ACHN (cell line): ENCODE results near the gene GPR3.

Experiments
- DNase-seq: peaks from one replicate; pipeline ENCODE4 v3.0.0-alpha.2; 2015
- in situ Hi-C: cut with HindIII; loops from 2 replicates; pipeline ENCODE4 v1.10.0; 2017; ENCODE audit warnings: low sequenced_read_pairs, low pct_ligation_motif_present, low pct_unique_long_range_greater_than_20kb

The GPR3 gene, protein sequence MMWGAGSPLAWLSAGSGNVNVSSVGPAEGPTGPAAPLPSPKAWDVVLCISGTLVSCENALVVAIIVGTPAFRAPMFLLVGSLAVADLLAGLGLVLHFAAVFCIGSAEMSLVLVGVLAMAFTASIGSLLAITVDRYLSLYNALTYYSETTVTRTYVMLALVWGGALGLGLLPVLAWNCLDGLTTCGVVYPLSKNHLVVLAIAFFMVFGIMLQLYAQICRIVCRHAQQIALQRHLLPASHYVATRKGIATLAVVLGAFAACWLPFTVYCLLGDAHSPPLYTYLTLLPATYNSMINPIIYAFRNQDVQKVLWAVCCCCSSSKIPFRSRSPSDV

DNA sequence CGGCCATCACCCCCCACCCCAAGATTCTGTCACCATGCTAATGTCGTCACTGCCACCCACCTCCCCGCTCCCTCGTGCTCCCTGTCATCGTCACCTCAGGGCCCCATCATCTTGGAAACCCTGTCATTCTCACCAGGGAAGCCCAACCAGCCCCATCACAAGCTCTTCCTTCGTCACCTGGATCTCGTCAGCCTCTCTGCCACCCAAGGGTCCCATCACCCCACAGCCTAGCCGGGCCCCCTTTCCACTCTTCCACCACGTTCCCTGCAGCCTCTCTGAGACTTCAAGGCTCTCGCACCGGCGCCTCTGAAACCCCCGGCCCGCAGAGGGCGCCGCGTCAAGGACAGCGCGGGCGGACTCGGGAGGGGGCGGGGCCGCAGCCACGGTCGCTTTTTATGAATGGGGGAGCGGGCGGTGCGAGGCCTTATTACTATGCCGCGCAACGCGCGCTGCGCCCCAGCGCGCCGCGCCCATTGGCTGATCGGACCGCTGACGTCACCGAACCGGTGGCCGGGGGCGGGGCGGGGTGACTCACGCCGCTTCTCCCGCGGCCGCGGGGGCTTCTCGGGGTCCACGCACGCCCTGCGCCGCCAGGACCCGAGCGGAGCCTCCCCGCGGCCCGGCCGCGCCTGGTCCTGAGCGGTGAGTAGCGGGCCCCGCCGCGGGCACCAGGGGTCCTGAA lies at the start of gene GPR3:
Gene GPR3, plus strand, starts transcription at position 527 of the 682 bp plus-strand sequence. CDS start 1,177 bp downstream, outside the sequence.
- in situ Hi-C loops = no loop called here
- DNase-seq = peak; percentile 86

DNA sequence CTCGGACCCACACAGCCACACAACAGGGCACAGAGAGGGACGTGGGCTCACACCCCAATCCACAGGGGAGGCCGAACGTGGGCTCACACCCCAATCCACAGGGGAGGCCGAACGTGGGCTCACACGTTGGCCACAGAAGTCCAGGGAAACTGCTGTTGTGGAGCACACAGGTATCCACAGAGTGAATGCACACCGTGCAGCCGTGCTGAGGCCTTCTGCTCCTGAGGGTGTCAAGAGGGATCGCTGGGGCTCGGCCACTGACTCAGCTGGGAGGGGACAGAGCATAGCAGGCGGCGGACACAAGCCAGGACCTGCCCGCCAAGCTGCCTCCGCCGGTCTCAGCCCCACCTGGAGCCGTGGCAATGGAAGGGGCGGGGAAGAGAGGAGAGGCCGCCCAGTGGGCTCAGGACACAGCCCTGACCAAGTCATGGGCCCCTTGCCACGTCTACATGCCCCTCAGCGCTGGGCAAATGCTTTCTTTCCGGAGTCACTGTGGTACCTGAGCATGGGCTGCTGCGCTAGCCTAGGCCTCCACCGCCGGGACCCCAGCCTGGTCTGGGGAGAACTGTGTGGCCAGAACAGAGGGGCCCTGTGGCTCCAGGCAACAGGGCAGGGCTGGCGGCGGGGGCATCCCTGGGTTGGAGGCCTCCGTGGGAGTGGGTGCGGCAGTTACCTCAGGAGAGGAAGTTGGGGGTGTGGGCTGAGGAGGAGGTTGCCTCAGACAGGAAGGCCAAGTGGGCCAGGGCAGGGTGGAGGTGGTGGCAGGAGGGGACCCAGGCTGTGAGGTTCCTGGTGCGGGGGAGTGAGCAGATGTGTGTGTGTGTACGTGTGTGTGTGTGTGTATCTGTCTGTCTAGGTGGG lies 49.4 kb upstream of the GPR3 start:
- in situ Hi-C loops = no loop called here

DNA sequence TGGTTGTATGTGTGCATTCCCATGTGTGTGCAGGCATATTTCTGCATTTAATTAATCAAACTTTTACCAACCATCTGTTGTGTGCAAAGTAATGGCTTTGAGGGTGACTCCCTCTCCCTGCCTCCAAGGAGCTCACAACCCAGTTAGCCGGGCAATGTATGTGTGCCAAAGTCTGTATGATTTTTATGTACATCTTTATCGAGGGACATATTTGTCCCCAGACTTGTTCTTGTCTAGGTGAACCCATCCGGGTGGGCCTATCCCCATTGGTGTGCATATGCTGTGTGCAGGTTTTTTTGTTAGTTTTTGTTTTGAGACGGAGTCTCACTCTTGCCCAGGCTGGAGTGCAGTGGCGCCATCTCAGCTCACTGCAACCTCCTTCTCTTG lies 48.8 kb upstream of the GPR3 start:
- in situ Hi-C loops = no loop called here
- no peak for DNase-seq

More for the DNA sequence above, 49.4 kb upstream of the GPR3 start:
- no peak for DNase-seq

DNA sequence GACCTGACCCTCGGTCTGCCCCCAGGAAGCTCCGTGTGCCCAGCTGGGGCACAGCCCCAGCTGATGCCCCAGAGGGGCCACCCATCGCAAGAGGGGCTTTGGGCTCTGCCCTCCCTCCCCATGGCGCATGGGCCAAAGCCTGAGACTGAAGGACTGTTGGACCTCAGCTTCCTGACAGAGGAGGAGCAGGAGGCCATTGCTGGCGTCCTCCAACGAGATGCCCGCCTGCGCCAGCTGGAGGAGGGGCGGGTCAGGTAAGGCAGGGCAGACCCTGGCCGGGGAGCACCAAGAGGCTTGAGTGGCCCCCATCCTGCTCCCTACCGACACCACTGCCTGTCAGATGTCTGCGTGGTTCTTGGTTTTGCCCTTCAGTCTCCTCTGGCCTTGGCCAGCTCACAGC lies 47.1 kb upstream of the GPR3 start:
- no peak for DNase-seq
- in situ Hi-C loops = no loop called here

DNA sequence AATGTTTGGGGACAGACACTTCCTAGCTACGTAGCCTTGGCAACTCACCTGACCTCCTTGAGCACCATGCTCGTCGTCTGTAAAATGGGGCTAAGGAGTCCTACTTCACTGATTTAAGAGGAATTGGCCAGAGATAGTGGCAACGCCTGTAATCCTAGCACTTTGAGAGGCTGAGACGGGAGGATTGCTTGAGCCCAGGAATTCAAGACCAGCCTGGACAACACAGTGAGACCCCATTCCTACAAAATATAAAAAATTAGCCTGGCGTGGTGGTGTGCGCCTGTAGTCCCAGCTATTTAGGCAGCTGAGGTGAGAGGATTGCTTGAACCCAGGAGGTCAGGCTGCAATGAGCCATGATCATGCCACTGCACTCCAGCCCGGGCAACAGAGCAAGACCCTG lies 46.1 kb upstream of the GPR3 start:
- in situ Hi-C loops = no loop called here
- no peak for DNase-seq

DNA sequence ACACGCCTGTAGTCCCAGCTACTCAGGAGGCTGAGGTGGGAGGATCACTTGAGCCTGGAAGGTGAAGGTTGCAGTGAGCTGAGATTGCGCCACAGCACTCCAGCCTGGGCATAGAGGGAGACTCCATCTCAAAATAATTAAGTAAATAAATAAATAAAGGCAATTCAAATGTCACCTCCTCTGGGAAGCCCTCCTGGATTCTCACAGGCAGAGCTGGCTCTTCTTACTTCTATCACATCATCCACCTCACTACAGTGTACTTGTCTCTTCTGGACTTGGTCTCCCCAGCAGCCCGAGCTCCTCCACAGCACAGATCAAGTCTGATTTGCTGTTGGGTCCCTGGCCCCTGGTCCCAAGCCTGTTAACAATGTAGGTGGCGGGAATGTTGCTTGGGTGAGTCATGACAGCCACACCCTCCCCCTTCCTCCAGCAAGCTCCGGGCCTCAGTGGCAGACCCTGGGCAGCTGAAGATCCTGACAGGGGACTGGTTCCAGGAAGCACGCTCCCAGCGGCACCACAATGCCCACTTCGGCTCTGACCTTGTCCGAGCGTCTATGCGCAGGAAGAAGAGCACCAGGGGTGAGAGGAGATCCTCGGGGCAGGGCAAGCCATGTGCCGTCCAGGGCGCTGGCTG lies 45.3 kb upstream of the GPR3 start:
- DNase-seq = no peak
- in situ Hi-C loops = no loop called here

DNA sequence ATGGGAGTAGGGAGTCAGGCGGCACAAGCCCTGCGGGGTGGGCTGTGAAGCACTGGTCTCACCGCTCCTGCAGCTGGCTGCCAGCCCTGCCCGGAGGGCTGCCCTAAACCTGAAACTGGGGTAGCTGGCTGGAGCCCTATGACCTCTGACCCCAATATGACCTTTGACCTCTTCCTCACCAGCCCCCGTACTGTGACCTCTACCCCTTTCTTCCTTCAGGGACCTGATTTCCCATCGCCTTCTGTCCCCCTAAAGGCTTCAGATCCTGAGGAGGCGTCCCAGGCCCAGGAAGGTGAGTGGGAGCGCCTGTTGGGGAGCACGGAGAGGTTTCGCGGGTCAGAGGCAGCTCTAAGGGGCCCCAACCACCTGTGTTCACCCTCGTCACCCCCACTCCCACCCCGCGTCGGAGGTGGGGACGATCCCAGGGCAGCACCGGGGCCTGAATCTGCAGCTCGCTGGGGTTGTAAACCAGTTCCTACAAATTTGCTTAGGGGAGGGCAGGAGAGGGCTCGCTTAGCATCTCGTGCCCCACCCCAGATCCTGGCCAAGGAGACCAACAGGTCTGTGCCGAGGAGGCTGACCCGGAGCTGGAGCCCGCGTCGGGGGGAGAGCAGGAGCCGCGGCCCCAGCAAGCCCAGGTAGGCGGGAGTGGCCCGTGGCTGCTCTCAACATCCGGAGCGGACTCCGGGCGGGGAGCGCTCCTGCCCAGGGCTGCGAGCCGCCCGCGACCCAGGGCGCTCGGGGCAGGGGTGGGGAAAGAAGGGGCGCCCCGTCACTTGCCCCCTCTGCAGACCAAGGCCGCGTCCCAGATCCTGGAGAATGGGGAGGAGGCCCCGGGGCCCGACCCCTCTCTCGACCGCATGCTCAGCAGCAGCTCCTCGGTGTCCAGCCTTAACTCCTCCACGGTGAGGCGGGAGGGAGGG lies 43.3 kb upstream of the GPR3 start:
- in situ Hi-C loops = no loop called here

DNA sequence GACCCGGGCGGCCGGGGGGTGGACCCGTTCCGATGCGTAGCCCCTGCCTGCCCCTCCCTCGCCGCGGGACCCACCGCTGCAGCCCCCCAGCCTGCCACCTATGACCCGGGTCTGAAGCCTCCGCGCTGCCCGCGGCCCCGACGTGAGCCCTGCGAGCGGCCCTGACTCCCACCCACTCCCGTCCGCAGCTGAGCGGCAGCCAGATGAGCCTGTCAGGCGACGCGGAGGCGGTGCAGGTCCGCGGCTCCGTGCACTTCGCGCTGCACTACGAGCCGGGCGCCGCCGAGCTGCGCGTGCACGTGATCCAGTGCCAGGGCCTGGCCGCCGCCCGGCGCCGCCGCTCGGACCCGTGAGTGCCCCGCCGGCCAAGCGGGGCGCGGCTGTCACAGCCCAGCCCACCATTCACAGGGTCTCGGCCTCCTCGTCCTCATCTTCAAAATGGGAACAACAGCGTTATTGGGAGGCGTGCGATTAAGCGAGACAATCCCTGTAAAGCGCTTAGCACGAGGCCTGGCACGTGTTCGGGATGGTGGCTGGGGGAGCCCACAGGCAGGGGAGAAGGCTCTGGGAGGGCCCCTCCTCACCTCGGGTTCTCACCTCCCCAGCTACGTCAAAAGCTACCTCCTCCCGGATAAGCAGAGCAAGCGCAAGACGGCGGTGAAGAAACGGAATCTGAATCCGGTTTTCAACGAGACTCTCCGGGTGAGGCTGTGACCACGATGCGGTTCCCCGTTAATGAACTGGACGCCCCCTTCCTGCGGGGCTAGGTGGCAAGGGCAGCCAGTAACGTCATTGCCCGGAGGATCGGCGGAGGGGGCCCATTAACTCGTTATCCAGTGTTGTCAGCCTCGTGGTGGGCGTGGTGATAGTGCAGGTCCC lies 42.4 kb upstream of the GPR3 start:
- in situ Hi-C loops = no loop called here
- peak; percentile 68 for DNase-seq

More for the DNA sequence above, 43.3 kb upstream of the GPR3 start:
- peak; percentile 53 for DNase-seq

DNA sequence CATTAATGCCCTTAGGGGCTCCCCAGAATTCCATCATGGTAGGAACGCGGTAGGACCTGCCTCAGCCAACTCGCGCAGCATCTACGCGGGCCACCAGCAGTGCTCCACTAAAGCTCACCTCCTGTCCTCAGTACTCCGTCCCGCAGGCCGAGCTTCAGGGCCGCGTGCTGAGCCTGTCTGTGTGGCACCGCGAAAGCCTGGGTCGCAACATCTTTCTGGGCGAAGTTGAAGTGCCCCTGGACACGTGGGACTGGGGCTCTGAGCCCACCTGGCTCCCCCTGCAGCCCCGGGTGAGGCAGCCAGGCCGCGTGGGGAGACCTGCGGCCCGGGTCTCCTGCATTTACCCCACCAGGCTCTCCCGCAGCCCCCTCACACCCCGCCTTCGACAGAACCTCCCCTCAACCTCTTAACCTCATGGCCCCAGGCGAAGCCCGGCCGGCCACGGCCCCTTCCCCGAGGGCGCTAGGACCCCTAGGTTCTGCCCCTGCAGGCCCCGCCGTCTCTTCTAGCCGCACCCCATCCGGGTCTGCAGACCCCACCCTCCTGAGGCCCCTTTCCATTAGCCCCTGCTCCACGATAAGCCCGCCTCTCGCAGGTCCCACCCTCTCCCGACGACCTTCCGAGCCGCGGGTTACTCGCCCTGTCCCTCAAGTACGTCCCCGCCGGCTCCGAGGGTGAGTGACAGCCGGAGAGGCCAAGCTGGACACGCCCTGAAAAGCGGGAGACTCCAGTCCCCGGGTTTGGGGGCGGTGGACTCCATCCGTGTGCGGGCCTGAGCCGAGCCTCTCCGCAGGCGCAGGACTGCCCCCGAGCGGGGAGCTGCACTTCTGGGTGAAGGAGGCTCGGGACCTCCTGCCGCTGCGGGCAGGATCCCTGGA lies 41.5 kb upstream of the GPR3 start:
- DNase-seq = no peak
- in situ Hi-C loops = no loop called here

DNA sequence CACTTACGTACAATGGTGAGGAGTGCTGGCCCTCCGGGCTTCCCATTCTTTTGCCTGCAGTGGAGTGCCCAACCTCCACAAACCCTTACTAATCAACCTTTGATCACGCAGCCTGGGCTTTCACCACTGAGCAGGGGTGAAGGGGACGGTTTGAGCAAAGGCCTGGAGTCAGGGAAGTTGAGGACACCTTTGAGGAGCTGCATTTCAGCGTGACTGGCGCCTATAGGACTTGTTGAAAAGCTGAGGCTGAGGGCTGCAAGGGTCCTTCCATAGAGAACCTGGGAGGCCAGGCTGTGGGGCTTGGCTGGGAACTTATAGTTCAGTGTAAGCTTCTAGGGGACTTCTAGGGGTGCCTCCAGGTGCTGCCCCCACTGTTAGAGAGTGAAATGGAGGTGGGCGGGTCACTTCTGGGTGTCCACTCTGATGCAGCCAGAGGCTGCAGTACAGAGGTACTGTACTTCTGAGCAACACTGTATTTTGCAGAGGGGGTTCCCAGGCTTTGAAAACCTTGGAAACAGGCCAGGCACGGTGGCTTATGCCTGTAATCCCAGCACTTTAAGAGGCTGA lies 40.8 kb upstream of the GPR3 start:
- in situ Hi-C loops = no loop called here
- DNase-seq = no peak

DNA sequence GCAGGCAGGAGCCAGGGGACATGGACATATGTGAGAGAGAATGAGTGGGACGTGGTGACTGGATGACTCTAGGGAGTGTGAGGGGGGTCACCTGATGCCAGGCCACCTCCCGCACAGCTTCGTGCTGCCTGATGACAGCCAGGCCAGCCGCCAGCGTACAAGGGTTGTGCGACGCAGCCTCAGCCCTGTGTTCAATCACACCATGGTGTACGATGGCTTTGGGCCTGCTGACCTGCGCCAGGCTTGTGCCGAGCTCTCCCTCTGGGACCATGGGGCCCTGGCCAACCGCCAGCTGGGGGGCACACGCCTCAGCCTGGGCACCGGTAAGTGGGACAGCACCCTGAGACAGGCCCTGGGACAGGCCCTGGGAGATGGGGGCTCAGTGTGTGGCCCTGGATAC lies 39.3 kb upstream of the GPR3 start:
- DNase-seq = no peak
- in situ Hi-C loops = no loop called here

DNA sequence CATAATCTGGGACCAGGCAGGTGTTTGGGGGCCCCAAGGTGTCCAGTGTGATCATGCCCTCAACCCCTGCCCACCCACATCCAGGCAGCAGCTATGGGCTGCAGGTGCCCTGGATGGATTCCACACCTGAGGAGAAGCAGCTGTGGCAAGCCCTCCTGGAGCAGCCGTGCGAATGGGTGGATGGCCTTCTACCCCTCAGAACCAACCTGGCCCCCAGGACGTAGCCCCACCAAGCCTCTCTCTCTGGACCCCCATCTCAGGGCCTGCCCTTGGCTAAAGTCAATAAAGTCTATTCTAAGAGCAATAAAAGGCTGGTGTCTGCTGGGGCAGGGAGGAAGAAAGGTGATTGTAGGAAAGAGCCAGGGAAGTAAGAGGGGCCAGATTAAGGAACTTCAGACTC lies 38.8 kb upstream of the GPR3 start:
- in situ Hi-C loops = no loop called here
- DNase-seq = no peak

DNA sequence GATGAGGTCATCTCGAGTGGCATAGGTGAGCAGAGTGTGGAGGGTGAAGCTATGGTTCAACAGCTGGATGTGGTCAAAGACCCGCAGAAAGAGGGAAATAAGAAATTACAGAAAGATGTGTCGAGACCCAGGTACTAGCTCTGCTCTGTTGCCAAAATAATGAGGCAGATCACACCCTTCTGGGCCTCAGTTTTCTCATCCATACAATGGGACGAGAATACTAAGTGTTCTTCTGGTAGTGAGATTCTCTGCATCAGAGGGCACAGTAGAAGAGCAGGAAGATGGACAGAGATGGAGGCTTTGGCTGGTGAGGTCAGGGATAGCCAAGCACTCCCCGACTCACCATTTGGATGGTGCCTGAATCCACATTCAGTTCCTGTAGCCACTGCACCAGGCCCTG lies 36.7 kb upstream of the GPR3 start:
- in situ Hi-C loops = no loop called here
- no peak for DNase-seq

DNA sequence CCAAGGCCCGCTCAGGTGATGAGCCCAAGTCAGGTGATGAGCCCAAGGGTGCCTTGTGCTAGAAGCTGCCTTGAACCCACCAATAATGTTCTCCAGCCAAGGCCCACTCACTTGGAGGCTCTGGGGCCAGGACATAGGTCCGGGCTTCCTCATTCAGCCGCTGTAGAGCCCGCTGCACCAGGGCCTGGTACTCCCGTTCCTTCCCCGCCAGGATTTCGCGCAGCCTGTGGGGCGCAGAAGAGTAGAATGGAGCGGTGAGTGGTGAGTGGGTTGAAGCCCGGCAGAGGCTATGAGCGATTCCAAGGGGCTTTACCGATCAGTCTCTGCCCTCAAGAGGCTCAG lies 36.2 kb upstream of the GPR3 start:
- no peak for DNase-seq
- in situ Hi-C loops = no loop called here

DNA sequence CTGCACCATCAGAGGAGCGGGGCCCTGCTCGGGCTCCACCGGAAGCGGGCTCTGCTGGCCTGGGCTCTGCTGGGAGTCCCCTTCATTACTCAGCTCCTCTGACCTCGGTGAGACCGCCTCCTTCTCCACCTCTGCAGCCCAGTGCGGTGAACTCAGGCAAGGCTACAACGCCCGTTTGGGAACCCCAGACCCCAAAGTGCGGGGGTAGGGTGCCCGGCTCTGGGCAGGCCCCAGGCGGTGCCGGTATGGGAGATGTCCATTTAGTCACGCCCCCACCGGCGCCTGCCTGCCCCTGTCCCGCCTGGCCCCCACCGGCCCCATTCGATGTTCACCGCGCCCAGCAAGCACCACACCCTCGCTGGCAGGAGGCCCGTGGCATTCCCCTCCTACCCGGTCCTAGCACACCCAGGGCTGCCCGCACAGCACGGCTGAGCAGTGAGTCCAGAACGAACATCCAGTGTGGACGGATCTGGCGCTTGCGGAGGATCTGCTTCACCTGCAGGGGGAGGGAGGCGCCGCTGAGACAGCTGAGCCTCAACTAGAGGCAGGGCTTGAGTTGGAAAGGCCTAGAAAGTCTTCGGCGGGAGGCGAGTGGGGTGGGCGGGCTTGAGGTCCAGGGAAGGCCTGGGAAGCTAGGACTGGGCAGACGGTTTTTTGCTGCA lies 35.7 kb upstream of the GPR3 start:
- no peak for DNase-seq
- in situ Hi-C loops = no loop called here
